GM10248 (cell line): ENCODE data around the gene DMRTB1.

Experiments
- CTCF ChIA-PET: fragments of 300-600 bp; sonication (Branson Sonifier 250); formaldehyde crosslinking; extraction: SDS; loops from one replicate; lab custom pipeline; 2021; ENCODE audit warnings: antibody characterized with exemption; lab: Yijun Ruan, JAX
- POLR2A ChIA-PET: fragments of 350-650 bp; sonication (Branson Sonifier 250); formaldehyde crosslinking; extraction: SDS; loops from one replicate; lab custom pipeline; 2020; ENCODE audit warnings: antibody characterized with exemption; lab: Yijun Ruan, JAX
- DNase-seq: peaks from one replicate; pipeline ENCODE4 v3.0.0; 2012; ENCODE audit errors: extremely low spot score
- TF ChIP-seq, protein P1 (sequence below): IDR thresholded peaks from 2 replicates; pipeline ENCODE4 v1.5.1; 2012; ENCODE audit warnings: mild to moderate bottlenecking, low read depth; ENCODE audit errors: extremely low read depth, missing control alignments, control extremely low read depth

DMRTB1 gene

GRCh38 chr1:53462769-53463501 is 3.7 kb downstream of the DMRTB1 start:
- TF ChIP-seq, protein P1, sequence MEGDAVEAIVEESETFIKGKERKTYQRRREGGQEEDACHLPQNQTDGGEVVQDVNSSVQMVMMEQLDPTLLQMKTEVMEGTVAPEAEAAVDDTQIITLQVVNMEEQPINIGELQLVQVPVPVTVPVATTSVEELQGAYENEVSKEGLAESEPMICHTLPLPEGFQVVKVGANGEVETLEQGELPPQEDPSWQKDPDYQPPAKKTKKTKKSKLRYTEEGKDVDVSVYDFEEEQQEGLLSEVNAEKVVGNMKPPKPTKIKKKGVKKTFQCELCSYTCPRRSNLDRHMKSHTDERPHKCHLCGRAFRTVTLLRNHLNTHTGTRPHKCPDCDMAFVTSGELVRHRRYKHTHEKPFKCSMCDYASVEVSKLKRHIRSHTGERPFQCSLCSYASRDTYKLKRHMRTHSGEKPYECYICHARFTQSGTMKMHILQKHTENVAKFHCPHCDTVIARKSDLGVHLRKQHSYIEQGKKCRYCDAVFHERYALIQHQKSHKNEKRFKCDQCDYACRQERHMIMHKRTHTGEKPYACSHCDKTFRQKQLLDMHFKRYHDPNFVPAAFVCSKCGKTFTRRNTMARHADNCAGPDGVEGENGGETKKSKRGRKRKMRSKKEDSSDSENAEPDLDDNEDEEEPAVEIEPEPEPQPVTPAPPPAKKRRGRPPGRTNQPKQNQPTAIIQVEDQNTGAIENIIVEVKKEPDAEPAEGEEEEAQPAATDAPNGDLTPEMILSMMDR: no peak
- POLR2A ChIA-PET: no interaction called here
- DNase-seq: peak; percentile 7
- CTCF ChIA-PET: interaction anchor here (0.9 to 3.6 kb wide), 2 partner anchors 13 to 14 kb away, joined by 4 to 17 read pairs; no protein-coding TSS in a partner anchor

- POLR2A ChIA-PET: no interaction called here
These were observed 5.0 kb downstream of the DMRTB1 start for GRCh38 chr1:53463961-53464899.

DNA sequence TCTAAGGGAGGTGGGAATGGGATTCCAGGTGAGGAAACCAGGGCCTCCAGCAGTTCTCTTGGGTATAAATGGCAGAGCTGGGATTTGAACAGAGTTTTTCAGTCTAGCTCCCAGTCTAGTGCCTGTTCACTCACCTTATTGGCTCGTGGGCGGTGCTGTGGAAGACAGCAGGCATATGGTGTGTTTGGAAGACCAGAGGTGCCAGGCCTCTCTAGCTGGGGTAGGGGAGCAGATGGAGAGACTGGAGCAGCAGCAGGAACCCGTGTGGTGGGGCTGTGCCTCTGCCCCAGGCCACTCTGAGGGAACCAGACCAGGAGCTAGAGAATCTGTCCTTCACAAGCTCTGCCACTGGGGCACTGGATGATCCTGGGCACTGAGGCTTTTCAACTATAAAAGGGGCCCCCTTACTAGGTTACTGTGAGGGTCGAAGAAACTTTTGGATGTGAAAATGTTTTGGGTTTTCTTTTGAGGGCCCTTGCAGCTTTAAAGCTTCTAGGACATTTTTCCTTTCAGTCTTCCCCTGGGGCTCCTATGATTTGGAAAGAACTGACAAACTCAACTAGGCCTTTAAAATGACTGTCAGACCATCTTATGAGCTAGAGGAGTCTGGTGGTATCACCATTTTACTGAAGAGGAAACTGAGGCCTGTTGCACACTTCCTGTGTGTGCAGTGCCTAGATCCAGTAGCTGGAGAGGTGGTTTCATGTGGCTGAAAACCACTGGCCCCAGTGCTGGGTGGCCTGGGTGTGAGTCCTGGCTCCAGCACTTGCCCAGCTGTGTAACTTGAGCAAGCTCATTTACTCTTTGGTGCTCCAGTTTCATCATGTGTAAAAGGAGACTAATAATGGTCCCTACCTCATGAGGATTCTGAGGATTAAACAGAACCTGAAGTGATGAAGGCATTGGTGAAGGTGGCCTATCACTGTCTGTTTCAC is 6.1 kb downstream of the DMRTB1 start:
- ChIA-PET POLR2A (no interaction called here), CTCF (interaction anchor here (0.9 to 3.6 kb wide), 6 partner anchors 13 to 72 kb away, joined by 3 to 17 read pairs (median 3); no protein-coding TSS in a partner anchor)
- TF ChIP-seq, protein P1: no peak
- DNase-seq: no peak

More at GRCh38 chr1:53463961-53464899, 5.0 kb downstream of the DMRTB1 start:
- CTCF ChIA-PET: interaction anchor here (1.0 to 3.6 kb wide), 5 partner anchors 15 to 186 kb away, joined by 3 to 17 read pairs (median 6); no protein-coding TSS in a partner anchor
- DNase-seq: peak; percentile 4
- TF ChIP-seq, protein P1: no peak

- TF ChIP-seq, protein P1: no peak
- POLR2A ChIA-PET: no interaction called here
- no peak for DNase-seq
These were observed 8.2 kb downstream of the DMRTB1 start for GRCh38 chr1:53467391-53467790.

GRCh38 chr1:53468374-53468773 is 9.2 kb downstream of the DMRTB1 start:
- POLR2A ChIA-PET: no interaction called here
- CTCF ChIA-PET: interaction anchor here (2.0 kb wide), 1 partner anchor 16 kb away, joined by 5 read pairs; no protein-coding TSS in a partner anchor
- peak; percentile 14 for DNase-seq
- TF ChIP-seq, protein P1: no peak

More at GRCh38 chr1:53467391-53467790, 8.2 kb downstream of the DMRTB1 start:
- CTCF ChIA-PET: no interaction called here
